ENCODE results near the gene CAVIN2.

DNA sequence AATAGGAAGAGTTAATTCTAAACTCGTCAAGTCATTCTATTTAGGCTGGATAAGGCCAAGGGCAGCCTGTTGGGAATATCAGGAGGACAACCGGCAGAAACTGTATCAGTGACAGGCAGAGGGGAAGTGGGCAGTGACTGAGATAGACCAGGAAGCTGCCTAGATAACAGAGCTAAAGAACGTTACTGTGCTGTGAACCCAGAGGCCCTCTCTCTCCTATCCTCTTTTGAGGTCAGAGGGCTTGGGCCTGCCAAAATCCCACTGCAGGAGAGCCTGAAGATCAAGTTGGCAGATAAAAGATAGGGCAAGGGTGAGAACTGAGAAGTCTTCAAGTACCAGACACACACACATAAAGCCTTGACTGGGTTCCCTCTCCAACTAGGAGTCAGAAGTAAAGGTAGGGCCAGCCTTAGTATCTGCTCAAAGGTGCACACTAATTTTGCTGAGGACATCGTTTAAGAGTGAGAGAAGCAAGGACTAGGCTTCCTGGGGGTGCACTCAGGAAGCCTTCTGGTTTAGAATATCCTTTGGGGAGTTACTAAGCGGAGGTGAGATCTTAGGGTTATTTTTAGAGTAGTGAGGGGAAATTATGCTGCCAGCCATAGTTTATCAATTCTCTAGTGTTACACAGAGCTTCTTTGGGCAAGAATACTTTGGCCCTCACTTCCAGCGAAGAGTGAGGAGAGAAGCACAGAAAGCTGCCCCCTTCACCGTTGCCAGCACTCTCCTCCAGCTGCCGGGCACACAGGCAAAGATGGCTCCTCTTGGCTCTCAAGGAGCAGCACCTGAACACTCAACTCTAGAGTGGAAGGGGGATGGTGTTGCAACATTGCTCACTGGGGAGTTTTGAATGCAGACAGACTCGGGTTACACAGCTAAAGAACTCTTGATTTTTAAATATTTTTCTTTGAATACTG lies 9.8 kb downstream of the CAVIN2 start:
- TF ChIP-seq POLR2A (IDR thresholded peaks at IDR 0.05), result no peak
- TF ChIP-seq, protein P1, sequence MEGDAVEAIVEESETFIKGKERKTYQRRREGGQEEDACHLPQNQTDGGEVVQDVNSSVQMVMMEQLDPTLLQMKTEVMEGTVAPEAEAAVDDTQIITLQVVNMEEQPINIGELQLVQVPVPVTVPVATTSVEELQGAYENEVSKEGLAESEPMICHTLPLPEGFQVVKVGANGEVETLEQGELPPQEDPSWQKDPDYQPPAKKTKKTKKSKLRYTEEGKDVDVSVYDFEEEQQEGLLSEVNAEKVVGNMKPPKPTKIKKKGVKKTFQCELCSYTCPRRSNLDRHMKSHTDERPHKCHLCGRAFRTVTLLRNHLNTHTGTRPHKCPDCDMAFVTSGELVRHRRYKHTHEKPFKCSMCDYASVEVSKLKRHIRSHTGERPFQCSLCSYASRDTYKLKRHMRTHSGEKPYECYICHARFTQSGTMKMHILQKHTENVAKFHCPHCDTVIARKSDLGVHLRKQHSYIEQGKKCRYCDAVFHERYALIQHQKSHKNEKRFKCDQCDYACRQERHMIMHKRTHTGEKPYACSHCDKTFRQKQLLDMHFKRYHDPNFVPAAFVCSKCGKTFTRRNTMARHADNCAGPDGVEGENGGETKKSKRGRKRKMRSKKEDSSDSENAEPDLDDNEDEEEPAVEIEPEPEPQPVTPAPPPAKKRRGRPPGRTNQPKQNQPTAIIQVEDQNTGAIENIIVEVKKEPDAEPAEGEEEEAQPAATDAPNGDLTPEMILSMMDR (IDR thresholded peaks at IDR 0.05), result no peak

Measured in body of pancreas (tissue), 4 donors.